Measurements from ENCODE around the gene RPTOR. TPM values are rescaled to one million over a fixed set of nuclear protein-coding genes. Genes with fewer than 3 reads are reported as not detected.

RPTOR gene
- total RNA-seq, 3 donors from 2014 or later, result 21.4 to 27.5 (median 23.6) TPM

DNA sequence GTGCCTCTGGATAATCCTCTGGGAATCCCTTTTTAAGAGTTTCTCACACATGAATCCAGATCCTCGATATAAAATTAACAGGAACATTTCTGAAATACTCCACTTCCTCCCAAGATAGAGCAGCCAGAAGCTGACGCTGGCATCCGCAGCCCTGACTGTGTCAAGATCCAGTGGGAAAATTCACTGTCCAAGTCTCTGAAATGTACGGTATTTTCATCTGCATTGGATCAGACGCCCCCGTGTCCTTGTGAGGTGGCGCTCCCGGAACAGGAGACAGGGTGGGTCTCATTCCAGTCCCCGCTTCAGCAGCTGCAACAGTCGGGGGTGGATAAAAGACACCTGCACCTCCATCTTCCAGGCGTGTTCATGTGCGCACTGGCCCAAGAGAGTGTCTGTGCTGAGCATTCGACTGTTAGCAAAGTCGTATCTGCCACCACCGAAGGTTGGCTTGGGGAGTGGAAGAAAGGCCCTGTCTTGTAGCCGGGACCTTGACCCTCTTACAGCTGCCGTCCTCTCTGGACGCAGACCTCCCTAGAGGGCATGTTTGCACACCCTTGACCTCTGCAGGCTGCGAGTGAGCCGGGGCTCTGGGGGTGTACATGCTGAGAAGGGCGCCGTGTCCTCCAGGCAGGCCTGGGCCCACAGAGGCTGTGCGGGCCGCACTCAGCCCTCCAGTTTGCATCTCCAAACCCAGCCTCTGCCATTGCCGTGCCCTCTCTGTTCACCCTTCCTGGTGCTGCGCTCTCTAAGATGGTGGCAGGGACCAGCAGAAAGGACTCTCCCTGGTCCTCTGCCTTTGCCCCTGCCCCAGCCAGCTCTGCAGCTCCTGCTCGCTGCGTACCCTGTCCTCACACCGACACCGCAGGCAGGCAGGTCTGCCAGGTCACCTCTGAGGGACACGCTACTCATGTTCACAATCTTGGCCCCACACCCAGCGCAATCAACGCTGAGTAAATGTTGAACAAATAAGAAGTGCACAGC, 375.0 kb downstream of the RPTOR start:
- H3K27ac ChIP-seq, result peak overlapping the region in 1 of 2 donors; percentile 20
- DNase-seq (ENCODE audit: low spot score in 2 of 2), result no peak
- no peaks in the 10 kb centered on the region for H3K9me3 ChIP-seq
- intact Hi-C loops (cut with DNase I; ENCODE audit: low total_unique reads), result no loop called here
- no peaks in the 10 kb centered on the region for H3K27me3 ChIP-seq
- no peak for TF ChIP-seq POLR2A (IDR thresholded peaks at IDR 0.05)
- TF ChIP-seq, protein P1, sequence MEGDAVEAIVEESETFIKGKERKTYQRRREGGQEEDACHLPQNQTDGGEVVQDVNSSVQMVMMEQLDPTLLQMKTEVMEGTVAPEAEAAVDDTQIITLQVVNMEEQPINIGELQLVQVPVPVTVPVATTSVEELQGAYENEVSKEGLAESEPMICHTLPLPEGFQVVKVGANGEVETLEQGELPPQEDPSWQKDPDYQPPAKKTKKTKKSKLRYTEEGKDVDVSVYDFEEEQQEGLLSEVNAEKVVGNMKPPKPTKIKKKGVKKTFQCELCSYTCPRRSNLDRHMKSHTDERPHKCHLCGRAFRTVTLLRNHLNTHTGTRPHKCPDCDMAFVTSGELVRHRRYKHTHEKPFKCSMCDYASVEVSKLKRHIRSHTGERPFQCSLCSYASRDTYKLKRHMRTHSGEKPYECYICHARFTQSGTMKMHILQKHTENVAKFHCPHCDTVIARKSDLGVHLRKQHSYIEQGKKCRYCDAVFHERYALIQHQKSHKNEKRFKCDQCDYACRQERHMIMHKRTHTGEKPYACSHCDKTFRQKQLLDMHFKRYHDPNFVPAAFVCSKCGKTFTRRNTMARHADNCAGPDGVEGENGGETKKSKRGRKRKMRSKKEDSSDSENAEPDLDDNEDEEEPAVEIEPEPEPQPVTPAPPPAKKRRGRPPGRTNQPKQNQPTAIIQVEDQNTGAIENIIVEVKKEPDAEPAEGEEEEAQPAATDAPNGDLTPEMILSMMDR (IDR thresholded peaks at IDR 0.05), result no peak
- no peak for TF ChIP-seq POLR2AphosphoS5 (IDR thresholded peaks at IDR 0.05)
- H3K36me3 ChIP-seq, result no peaks in the 10 kb centered on the region
- no peaks in the 10 kb centered on the region for H3K4me1 ChIP-seq
- H3K4me3 ChIP-seq, result no peak overlapping the region

DNA sequence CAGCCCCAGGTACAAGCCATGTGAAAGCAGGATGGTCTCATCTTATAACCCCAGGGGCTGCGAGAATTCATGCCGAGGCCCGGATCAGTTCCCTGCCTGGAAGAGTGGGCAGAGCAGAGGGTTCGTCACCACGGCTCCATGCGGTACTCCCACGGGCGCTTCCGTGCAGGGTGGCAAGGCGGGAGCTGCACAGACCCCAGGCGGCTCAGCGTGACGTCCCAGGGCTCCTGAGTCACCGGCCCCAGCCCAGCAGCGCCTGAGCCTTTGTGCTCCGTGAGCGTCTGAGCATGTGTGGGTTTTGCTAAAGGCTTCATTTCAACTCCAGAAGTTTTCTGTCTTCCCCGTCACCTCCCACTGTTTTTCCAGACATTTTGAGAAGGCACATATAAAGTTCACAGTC, 375.8 kb downstream of the RPTOR start:
- Histone ChIP-seq H3K4me1 (no peaks in the 10 kb centered on the region), H3K9me3 (no peaks in the 10 kb centered on the region), H3K27me3 (no peaks in the 10 kb centered on the region), H3K36me3 (no peaks in the 10 kb centered on the region), H3K27ac (no peak overlapping the region), H3K4me3 (no peak overlapping the region)
- DNase-seq (ENCODE audit: low spot score in 2 of 2), result no peak
- intact Hi-C loops (cut with DNase I; ENCODE audit: low total_unique reads), result no loop called here
- no peak for TF ChIP-seq POLR2AphosphoS5 (IDR thresholded peaks at IDR 0.05)
- no peak for TF ChIP-seq POLR2A (IDR thresholded peaks at IDR 0.05)
- TF ChIP-seq, protein P1 (IDR thresholded peaks at IDR 0.05), result no peak

DNA sequence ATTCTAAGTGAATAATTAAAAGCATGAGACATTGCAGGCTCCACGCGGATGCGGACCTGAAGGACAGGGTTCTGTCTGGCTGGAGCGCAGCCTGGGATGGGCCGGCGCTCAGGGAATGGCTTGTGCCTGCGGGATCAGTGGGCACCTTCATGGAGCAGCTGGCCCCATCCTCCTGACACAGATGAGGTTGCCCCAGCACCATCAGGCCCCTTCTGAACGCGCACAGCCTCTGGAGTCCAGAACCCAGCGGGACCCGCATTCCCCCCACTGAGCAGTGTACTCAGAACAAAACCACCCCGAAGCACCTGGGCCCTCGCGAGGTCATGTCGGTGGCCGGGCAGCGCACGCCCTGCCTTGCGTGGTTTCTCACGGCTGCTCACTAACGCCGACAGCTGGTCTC, 376.5 kb downstream of the RPTOR start:
- intact Hi-C loops (cut with DNase I; ENCODE audit: low total_unique reads), result no loop called here
- no peaks in the 10 kb centered on the region for H3K4me1 ChIP-seq
- no peaks in the 10 kb centered on the region for H3K9me3 ChIP-seq
- H3K36me3 ChIP-seq, result no peaks in the 10 kb centered on the region
- no peaks in the 10 kb centered on the region for H3K27me3 ChIP-seq
- H3K27ac ChIP-seq, result no peak overlapping the region
- H3K4me3 ChIP-seq, result no peak overlapping the region
- no peak for TF ChIP-seq POLR2AphosphoS5 (IDR thresholded peaks at IDR 0.05)
- no peak for TF ChIP-seq POLR2A (IDR thresholded peaks at IDR 0.05)
- TF ChIP-seq, protein P1 (IDR thresholded peaks at IDR 0.05), result no peak
- DNase-seq (ENCODE audit: low spot score in 2 of 2), result no peak

DNA sequence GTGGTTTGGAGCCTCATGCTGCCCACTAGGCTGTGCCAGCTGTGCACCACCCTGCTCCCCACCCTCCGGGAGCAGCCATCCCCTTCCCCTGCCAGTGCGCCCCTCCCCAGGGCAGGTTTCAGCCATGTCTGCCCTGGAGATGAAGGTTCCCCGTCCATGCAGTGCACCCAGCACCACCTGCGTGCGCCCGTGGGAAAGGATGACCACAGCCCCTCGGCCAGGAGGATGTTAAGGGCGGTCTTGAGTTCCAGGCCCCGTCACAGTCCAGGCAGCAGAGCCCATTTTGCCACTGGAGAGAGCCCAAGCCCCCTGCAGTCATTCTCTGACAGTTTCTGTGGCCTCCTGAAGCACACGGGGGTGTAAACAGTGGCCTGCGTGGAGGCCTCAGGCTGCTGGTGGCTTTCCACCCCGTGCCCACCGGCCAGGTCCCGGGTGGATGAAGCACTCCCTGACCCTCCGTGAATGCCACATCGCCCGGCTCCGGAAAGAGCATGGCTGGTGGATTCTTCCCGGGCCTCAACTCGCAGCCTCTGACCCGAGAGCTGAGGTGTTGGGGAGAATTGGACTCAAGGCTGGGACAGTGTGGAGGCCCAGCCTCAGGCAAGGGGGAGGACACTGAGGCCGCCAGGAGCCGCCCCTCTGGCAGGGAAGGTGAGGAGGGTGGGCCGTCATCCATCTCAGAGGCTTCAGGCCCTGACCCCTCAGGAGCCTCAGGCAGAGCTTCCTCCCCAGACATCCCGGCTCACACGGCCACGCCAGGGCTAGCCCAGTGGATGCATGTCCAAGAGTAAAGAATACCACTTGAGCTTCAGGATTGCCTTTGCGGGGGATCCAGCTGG, 377.3 kb downstream of the RPTOR start:
- Histone ChIP-seq H3K27ac (no peak overlapping the region), H3K36me3 (no peaks in the 10 kb centered on the region), H3K9me3 (no peaks in the 10 kb centered on the region), H3K27me3 (no peaks in the 10 kb centered on the region), H3K4me1 (no peaks in the 10 kb centered on the region), H3K4me3 (no peak overlapping the region)
- no peak for TF ChIP-seq POLR2AphosphoS5 (IDR thresholded peaks at IDR 0.05)
- TF ChIP-seq POLR2A (IDR thresholded peaks at IDR 0.05), result no peak
- TF ChIP-seq, protein P1 (IDR thresholded peaks at IDR 0.05), result no peak
- intact Hi-C loops (cut with DNase I; ENCODE audit: low total_unique reads), result no loop called here
- DNase-seq (ENCODE audit: low spot score in 2 of 2), result no peak
